Stimulated activated CD4-positive, alpha-beta T cell treated with anti-CD3 and anti-CD28 coated beads, Interleukin-1b, Interleukin-23, amount 100 ng/mL, for 4 hours (primary cell): ENCODE measurements around the gene ACSF2.
"Not testable (repeated sequence)": the region's sequence is repeated elsewhere in the genome, so short reads cannot be mapped to it uniquely, and the experiment has no call there.

Experiments used
- DNase-seq, 2 donors: peaks; one replicate each; pipeline ENCODE4 v3.0.0-alpha.2; 2020; ENCODE audit warnings: low read depth in 2 of 2

The ACSF2 gene

GRCh38 chr17:50464736-50465135 lies 38.7 kb downstream of the ACSF2 start:
- no peak for DNase-seq

DNA sequence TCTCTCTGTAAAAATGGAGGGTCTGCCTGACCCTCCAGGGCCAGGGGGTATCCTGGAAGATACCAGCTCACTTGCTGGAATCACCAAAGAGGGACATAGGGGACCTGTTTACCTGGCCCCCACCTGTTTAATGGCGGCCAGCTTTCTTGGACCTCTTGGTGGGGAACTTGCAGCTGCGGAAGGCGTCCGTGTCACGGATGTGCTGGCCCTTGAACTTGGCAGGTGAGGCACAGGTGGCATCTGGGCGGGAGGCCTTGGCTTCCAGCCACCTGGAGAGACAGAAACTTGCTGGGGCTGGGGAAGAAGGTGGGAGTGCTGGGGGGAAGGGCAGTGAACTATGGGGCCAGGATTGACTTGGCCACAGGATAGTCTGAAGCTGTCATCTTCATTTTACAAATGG lies 39.2 kb downstream of the ACSF2 start:
- no peak for DNase-seq

GRCh38 chr17:50465635-50466034 lies 39.6 kb downstream of the ACSF2 start:
- no peak for DNase-seq

DNA sequence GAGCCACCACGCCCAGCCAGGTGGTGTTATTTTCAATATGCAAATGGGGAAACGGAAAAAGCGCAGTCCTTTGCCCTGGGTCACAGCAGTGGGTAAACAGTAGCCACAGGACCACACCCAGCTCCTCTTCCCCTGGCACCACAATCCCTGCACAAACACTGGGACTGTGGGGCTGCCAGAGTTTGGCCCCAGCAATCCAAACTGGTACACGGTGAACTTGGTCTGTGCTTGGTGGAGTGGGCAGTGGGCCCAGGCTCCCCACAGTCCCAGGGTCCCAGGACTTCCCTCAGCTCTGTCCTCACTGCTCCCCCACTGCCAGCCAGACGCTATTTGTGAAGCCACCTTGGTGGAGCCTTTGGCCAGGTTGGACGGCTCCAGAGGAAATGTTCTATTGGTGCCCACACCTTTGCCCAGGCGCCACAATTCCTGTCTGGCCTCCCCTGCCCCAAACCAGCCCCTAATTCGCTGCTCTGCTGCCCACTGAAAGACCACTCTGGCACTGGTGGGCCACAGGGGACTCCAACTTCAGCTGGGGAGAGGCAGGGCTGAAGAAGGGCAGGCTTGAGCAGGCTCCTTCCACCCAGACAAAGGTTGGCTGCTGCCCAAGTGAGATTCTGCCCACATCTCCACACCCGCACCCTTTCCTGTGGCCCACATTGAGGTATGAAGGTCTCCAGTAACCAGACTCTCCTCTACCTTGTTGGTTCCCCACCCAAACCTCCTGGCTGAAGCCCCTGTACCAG lies 40.5 kb downstream of the ACSF2 start:
- no peak for DNase-seq

DNA sequence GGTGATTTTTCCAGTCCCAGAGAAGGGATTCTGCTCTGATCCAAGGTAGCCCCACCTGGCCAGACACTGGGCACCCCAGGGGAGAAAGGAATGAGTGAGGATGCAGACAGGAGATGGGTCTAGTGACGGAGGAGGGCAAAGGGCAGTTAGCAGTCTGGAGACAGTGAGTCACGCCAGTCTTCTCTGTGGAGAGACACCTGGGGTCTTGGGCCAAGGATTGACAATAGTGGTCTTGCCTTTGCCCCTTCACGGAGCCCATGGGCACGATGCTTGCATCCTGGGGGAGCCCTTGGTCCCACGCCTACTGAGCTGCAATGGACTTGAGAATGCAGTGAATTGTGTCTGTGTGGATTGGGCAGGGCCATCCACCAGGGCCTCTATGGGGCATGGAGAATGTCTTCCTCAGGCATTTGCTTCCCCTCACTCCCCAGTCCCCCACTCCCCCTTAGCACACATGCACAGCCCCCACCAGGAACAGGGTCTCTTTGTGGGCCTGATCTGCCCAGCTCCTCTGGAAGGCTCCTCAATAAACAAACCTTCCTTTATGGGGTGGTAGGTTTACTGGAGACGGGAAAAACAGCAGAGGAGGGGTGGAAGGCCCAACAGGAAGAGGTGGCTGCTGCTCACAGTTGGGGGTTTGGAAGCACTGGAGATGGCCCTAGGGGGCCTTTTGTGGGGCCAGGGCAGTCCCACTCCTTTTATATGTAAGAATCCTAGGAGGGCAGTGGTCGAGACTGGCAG lies 41.3 kb downstream of the ACSF2 start:
- DNase-seq = no peak

DNA sequence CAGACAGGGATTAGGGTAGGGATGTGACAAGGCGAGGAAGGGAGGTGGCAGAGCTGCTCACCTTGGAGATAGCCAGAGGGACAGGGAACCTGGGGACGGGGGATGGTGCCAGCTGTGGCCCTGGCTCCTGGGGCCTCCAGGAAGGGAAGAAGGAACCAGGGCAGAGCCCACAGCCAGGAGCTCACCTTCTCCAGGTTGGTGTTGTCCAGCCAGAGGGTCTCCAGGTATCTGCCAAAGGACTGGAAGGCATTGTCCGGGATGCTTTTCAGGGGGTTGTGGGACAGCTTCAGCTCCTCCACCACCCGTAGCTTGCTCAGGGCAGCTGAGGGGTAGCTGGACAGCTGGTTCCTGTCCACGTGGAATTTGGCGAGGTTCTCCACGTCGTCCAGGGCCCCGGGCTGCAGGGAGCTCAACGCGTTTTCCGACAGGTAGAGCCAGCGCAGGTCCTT lies 41.9 kb downstream of the ACSF2 start:
- no peak for DNase-seq

GRCh38 chr17:50468304-50469207 lies 42.5 kb downstream of the ACSF2 start, which contains the start of gene CHAD:
CHAD (minus strand) TSS chr17:50468880; CDS start chr17:50468813, 67 bp downstream.
- no peak for DNase-seq

- no peak for DNase-seq
Measured at GRCh38 chr17:50469208-50469605, 43.2 kb downstream of the ACSF2 start.

DNA sequence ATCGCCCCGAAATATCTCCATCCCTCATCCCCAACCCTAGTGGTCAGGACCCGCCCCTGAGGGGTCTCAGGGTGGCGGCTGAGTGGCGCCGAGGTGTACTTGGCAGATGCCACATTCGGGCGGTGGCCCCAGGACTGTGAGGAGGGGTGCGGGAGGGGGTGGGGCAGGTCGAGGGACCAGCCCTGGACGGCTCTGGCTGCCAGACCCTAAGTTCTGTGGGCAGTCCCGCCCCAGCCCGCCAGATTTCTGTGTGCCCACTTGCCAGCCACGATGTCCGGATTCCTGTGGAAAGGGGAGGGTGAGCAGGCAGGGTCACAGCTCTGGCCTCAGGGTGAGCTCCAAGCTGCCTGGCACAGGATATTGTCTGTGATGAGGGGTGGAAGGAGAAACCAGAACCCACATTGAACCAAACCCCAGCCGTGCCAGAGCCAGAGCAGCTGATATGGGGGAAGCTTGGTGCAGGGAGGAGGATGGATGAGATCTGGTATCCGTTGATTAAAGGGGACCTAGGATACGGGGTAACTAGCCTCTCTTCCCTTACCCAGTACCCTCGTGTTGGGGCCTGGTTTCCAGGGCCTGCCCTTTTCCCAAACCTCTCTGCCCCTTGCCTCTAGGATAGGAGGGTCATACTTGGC lies 43.8 kb downstream of the ACSF2 start:
- DNase-seq = no peak

DNA sequence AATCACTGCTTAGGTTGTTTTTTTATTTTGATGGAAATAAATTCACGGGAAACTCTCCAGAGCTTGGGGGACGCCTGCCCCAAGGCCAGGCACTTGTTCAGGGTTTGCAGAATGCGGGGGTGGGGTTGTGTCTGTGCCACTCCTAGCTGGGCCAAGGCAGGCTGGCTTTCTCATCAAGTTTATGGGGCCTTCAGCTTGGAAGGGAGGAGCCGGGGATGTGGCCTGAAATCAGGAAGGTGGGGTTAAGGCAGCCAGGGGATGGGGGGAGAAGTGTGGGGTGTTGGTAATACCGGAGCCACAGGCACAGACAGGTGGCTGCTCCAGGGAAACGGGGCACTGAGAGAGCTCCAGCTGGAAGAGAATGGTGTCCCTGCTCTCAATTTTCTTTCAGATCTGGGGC lies 44.4 kb downstream of the ACSF2 start:
- DNase-seq = no peak

DNA sequence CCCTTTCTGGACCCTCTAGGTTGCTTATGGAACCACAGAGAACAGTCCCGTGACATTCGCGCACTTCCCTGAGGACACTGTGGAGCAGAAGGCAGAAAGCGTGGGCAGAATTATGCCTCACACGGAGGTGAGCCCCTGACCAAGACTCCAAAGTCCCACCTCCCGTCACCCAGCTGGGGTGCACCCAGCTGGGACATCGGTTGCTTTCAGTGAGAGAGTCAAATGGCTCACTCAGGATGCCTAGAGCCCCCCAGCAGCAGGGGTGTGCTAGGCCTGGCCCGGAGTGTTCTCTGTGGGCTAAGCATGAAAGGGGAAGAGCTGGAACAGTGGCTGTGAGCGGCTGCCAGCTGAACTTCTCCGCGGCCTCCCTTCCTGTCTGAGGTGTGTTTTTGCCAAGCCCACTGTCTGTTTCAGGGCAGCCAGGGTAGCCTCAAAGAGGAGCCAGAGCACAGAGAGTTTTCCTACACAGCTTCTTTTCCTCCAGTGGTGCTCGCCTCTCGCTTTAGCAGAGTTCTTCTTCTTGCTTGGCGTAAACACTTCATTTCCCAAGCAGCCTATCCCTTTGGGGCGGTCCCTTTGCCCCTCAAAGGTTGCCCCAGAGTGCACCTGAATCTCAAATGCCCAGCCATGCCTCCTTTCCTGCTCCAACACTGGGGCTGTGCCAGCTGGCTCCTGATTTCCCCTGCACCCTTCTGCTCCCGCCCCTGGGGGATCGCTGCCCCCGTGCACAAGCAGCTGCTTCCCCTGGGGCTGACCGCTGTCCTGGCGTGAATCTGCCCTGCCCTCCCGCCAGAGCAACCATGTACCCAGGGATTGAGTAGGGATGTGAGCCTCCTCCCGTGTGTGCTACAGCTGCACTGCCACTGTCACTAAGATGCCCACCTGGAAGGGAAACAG lies 45.2 kb downstream of the ACSF2 start:
- no peak for DNase-seq

- DNase-seq = no peak
Measured at GRCh38 chr17:50472286-50472685, 46.3 kb downstream of the ACSF2 start.

DNA sequence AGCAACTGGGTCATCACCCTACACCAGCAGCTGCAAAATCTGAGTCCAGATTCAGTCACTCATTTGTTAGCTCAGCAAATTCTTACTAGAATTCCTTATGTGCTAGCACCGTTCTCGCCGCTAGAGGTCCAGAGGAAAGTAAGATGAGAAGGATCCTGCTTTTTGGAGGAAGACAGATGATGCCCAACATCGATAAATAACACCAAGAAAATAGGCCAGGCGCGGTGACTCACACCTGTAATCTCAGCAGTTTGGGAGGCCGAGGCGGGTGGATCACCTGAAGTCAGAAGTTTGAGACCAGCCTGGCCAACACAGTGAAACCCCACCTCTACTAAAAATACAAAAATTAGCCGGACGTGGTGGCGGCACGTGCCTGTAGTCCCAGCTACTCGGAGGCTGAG lies 46.7 kb downstream of the ACSF2 start:
- not testable (repeated sequence) for DNase-seq

- no peak for DNase-seq
Measured at GRCh38 chr17:50473901-50474300, 47.9 kb downstream of the ACSF2 start.

- DNase-seq = no peak
Measured at GRCh38 chr17:50474523-50474922, 48.5 kb downstream of the ACSF2 start.

DNA sequence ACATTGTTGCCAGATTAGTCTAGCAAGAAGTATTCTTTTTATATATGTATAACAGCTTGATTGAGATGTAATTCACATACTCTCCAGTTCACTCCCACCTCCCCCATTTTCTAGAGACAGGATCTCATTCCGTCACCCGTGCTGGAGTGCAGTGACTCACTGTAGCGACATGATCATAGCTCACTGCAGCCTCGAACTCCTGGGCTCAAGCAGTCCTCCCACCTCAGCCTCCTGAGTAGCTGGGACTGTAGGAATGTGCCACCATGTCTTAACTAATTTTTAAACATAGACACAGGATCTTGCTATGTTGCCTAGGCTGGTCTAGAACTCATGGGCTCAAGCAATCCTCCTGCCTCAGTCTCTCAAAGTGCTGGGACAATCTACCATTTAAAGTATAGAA lies 49.3 kb downstream of the ACSF2 start:
- no peak for DNase-seq

DNA sequence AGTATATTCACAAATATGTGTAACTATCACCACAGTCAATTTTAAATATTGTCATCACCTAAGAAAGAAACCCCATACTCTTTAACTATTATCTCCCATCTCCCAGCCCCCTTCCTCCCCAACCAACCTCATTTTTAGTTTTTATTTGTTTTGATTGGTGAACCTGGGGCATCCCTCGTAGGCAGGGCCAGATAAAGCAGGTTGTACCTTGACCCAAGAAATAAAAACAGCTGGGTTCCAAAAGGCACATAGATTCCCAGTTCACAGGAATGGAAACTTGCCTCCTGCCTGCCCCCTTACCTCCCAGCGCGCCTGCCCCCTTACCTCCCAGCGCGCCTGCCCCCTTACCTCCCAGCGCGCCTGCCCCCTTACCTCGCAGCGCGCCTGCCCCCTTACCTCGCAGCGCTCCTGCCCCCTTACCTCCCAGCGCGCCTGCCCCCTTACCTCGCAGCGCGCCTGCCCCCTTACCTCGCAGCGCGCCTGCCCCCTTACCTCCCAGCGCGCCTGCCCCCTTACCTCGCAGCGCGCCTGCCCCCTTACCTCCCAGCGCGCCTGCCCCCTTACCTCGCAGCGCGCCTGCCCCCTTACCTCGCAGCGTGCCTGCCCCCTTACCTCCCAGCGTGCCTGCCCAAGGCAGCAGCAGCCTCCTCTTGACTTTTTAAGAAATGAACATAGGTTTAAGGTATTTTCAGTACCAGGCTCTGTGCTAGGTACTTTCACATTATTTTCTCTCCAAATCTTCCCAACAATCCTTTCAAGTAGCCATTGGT lies 49.9 kb downstream of the ACSF2 start:
- DNase-seq = not testable (repeated sequence)

DNA sequence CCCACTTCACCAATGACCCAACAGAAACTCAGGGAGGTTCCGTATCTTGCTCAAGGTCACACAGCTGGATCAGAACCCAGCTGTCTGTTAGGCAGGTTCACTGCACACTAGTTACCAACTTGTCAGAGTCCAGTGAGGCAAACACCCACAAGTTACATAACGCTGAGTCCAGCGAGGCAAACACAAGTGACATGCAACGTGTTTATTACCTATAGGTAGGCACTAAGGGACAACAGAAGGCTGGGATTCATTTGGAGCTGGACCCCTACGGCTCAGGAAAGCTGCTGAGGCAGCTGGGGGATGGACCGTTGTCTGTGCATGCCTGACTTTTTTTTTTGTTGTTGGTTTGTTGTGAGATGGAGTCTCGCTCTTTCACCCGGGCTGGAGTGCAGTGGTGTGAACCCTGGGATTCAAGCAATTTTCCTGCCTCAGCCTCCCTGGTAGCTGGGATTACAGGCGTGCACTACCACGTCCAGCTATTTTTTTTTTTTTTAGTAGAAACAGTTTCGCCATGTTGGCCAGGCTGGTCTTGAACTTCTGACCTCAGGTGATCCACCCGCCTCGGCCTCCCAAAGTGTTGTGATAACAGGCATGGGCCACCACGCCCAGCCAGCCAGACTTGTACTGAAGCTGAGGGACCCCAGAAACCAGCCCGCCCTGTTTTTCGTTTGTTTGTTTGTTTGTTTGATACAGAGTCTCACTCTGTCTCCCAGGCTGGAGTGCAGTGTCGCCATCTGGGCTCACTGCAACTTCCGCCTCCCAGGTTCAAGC lies 50.7 kb downstream of the ACSF2 start:
- no peak for DNase-seq

- DNase-seq = no peak
Measured at GRCh38 chr17:50477976-50478375, 52.0 kb downstream of the ACSF2 start.
